NCI-H1048 (cell line): ENCODE measurements around the gene GRIK2.
"Not testable (repeated sequence)": the region's sequence is repeated elsewhere in the genome, so short reads cannot be mapped to it uniquely, and the experiment has no call there.

Experiments used
- DNase-seq: peaks from one replicate; lab custom pipeline; 2025; lab: John Stamatoyannopoulos, UW

GRIK2 gene

GRCh38 chr6:101393251-101393828 lies at the start of gene GRIK2:
Gene GRIK2, plus strand, starts transcription at chr6:101393708.
- peak; percentile 58 for DNase-seq

DNA sequence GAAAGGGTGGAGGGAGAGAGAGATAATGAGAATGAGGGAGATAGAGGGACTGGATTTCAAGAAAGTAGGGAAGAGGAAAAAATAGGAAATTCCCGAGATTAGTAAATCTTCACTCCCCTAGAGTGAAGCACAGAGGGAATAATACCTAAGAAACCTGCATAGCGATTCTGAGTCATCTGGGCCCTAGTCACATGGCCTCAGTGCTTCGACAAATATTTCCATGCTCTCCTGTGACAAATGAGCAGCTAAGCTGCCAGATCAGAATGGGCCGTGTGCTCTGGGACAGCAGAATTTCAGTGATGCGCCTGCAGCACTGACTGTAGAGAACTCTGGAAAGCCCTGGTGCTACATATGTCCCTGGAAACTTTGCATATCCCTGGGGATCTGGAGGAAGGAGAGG lies 48.6 kb upstream of the GRIK2 start:
- DNase-seq: no peak

GRCh38 chr6:101348816-101349215 lies 44.7 kb upstream of the GRIK2 start:
- no peak for DNase-seq

GRCh38 chr6:101350631-101351030 lies 42.9 kb upstream of the GRIK2 start:
- DNase-seq: not testable (repeated sequence)

- peak; percentile 16 for DNase-seq
These were observed 42.3 kb upstream of the GRIK2 start for GRCh38 chr6:101351173-101351572.

DNA sequence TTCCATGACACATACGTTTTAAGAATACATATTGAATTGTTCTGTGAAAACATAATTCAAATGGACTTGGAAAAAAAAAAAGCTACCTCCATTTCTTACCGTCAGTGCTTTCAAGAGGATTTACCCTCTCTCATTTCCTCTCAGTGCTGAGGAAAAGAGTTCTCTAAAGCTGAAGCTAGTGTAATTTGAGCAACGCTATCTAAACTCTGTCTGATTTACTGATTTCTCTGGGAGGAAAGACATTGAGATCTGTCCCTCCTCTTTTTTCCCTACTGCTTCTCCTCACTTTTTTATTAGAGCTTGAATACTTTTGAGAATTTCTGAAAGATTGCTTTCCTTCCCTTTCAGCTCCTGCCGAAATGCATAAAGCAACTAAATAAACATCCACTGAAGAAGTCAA lies 41.2 kb upstream of the GRIK2 start:
- no peak for DNase-seq

DNA sequence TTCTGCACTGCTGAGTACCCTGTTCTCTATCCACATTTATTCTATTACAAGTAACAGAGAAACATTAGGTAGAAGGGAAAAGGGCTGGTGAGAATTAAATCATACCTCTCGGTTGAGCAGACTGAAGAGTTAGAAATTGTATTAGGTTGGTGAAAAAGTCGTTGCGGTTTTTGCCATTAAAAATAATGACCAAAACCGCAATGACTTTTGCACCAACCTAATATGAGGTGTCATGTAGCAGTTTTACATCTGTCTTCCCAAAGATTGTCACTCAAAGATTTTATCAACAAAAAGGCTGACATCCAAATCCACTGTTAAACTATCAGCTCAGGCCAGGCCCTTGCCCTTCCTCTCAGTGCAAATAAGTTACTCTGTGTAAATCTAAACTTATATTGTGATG lies 28.3 kb upstream of the GRIK2 start:
- DNase-seq: no peak

GRCh38 chr6:101379926-101380325 lies 13.6 kb upstream of the GRIK2 start:
- no peak for DNase-seq

DNA sequence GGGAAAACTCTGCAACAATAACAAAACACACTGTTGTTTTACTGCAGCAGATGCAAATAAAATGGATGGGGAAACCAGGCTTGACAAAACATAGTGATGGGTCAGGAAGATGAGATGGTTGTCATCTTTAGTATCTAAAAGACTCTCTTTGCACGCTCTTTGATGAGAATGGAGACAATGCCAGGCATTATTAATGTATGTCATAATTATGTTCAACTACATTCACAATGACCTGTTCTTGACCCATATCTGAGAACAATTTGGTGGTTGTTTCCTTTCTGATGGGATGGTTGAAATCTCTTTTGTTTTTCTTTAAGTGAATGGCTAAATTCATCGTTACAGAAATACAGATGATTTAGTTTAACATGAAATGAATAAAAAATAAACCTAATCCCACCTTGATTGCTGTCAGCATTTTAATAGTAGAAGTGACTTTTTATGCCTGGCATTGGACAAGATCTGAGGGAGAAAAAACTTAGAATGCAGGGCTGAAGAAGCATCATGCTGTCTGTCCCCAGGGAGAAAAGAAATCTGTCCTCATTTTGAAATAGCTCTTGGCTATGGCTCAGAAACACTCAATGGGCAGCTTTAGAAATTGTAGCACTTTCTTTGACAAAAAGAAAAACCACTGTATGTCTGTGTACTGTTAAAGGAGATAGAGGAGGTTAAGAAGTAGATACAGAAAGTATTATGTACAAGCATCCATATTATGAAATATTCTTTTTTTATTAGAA lies 12.4 kb upstream of the GRIK2 start:
- DNase-seq: no peak

DNA sequence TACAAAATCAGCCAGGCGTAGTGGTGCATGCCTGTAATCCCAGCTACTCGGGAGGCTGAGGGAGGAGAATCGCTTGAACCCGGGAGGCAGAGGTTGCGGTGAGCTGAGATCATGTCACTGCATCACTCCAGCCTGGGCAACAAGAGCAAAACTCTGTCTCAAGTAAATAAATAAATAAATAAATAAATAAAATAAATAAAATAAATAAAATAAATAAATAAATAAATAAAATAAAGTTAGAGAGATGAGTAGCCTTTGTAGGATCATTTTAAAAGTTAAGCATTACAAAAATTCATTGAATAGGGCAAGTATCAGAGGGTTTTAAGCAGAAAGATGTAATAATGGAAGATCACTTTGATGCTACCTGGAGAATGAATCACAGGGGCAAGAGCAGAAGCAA lies 9.8 kb upstream of the GRIK2 start:
- not testable (repeated sequence) for DNase-seq

- DNase-seq: no peak
These were observed 6.5 kb upstream of the GRIK2 start for GRCh38 chr6:101386982-101387381.

DNA sequence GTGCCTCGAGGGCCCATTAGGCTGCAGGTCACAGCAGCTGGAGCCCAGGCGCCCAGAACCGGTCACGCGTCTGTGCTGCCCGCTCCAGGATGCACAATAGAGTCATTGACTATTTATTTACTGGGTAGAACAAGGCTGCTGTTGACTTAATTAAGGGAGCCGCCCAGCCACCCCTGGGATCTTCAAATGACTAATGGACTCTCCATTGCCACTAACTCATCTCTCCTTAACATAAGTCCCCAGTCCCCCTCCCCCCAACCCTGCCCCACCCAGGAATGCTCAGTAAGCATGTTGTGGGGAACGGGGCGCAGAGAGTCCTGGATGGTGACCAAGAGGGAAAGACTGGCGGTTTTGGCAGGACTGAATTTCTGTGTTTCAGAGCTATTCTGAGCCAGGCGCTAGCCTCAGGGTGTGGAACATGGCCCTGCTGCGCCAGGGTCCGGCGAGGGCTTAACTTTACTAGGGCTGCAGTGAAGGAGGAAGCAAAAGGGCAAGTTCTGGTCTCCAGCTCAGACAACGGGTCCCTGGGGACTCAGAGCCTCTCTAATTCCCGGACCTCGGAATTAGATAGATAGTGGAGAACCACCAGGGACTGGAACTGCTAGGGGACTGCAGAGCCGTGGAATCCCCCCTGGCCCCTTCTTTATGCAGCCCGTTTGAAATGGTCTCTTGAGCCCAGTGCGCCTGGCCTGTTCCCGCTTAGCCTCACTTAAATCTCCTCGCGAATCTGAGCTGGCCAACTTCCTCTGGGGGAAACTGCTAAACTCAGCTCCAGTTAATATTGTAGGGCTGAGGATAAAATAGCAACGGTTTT lies 1.5 kb upstream of the GRIK2 start:
- DNase-seq: no peak

- no peak for DNase-seq
These were observed 800 bp upstream of the GRIK2 start for GRCh38 chr6:101392586-101393230.

DNA sequence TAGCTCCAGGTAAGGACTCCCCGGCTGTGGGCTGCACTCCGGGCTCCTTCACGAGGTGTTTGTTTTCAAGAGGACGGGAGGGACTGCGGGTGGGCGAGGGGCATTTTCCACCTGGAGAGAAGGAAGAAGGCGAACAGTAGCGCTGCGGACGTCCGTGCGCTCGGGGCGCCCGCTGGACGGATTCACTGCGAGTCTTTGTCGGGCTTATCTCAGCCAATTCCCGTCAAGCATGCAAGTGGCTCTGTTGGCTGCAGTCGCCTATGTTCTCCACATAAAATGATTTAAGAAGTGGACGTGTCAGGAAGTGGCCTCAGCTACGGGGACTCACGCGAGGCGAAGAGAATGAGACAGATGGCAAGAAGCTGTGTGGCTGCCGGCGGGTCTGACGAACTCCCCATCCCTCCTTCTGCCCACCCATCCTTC lies 332 bp downstream of the GRIK2 start:
- DNase-seq: no peak

- DNase-seq: no peak
These were observed 1.4 kb downstream of the GRIK2 start for GRCh38 chr6:101394936-101395335.

GRCh38 chr6:101395345-101395744 lies 1.8 kb downstream of the GRIK2 start:
- DNase-seq: no peak

DNA sequence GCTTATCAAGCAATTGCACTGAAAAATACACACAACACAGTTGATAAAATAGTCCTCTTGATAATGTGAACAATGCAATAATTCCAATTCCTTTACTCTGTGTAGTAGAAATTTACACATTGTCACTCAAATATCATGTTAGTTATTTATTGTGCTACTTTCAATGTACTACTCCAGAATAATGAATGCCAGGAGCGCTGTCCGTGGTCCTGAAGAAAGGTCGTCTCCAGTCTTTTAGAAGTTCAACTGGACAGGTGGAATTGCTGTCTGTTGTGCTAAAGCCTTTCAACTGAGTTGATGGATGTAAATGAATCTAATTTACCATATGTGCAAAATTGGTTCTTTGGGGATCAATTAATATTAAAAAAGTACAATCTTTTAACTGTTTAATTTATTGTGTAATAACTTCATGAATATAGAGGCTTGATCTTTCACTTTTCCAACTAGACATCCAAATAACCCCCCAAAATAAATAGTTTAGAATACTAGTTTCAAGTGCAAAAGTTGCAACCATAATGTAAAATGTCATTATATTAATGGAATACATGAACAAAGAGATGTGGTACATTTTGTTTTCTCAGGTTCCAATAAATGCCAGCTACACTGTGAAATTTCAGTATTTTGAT lies 3.2 kb downstream of the GRIK2 start:
- no peak for DNase-seq

- DNase-seq: no peak
These were observed 3.7 kb downstream of the GRIK2 start for GRCh38 chr6:101397199-101397598.

- no peak for DNase-seq
These were observed 5.5 kb downstream of the GRIK2 start for GRCh38 chr6:101398716-101399615.

- DNase-seq: no peak
These were observed 6.2 kb downstream of the GRIK2 start for GRCh38 chr6:101399616-101400162.
